SHP77 (cell line): Measurements from ENCODE around the gene E2F2.
"Not testable (repeated sequence)": the region's sequence is repeated elsewhere in the genome, so short reads cannot be mapped to it uniquely, and the experiment has no call there.

Experiments
- DNase-seq, 2 experiments: peaks; one replicate each; lab custom pipeline; 2025; lab: John Stamatoyannopoulos, UW

E2F2 gene

DNA sequence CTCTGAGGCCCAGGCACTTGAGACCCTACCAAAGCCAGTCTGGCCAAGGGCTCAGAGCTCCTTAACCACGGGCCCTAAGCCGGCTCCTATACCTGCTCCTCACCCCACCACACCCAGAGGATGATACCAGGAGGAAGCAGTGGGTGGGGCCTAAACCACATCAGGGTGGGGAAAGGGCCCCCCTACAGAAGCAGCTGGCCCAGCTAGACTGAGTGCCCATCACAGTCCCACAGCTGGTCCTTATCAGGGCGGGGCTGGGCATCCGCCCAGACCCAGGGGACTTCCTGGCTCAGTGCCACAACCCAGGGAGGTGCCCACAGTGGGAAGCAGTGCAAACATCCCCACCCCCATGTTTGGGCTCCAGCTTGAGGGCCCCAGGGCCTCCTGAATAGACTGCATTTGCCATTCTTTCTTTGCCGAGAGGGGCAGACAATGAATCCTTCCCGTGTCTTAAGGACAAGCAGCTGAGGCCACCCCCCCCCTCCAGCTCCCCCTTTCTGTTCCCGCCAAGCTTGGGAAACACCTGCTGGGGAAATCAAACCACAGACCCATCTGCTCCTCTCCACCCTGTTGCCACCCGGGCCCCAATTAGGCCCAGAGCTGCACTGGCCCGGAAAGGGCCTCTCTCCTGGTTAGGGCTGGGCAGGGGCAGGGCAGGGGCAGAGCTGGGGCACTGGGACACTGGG, 6.2 kb downstream of the E2F2 start:
- peak; percentile 48 to 74 for DNase-seq

GRCh38 chr1:23524163-23524562, 6.9 kb downstream of the E2F2 start:
- DNase-seq: no peak

DNA sequence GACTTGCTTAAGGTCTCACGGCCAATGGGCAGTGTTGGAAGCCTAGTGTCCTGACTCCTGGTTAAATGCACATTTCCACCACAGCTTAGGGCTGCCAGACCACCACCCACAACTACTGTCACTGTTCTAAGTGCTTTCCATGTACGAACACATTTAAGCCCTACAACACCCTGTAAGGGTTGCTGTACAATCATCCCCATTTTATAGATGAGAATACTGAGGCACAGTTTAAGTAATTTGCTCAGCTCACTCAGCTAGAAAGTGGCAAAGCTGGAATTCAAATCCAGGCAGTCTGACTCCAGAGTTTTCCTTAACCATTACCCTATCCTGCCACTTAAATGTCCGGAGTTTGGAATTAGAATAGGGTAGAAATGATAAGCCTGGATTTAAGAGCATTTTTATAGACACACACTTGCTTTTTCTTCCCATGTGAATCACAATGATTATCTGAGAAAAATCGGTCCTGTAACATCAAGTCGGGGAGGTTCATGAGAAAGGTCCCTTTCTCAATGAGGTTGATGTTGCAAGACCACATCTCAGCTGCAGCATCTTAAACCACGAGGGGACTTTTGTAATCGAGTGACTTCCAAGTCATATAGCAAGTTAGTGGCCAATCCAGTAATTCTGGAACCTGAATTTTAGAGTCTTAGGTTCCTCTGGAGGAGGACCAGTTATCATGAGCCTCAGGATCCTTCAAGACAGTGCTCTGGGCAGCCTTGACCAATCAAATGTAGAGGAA, 8.6 kb downstream of the E2F2 start:
- no peak for DNase-seq

DNA sequence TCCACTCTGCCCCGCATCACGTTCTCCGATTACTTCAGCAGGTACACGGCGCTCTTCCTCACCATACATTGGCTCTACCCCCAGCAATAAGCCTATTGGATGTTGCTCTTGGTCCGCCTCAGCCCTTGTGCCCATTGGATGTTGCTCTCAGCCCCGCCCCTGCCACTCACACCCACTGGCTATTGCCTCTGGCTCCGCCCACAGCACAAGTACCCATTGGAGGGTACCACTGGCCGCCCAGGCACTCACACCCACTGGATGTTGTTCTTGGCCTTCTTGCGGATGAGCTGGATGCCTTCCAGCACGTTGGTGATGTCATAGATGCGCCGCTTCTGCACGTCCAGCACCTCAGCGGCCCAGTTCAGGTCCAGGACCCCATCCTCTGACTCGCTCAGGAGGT, 9.4 kb downstream of the E2F2 start:
- DNase-seq: peak in 1 of 2 experiments; percentile 24

- DNase-seq: no peak
Observed at GRCh38 chr1:23517581-23517980, 13.5 kb downstream of the E2F2 start.

- DNase-seq: no peak
Observed at GRCh38 chr1:23515905-23516304, 15.1 kb downstream of the E2F2 start.

DNA sequence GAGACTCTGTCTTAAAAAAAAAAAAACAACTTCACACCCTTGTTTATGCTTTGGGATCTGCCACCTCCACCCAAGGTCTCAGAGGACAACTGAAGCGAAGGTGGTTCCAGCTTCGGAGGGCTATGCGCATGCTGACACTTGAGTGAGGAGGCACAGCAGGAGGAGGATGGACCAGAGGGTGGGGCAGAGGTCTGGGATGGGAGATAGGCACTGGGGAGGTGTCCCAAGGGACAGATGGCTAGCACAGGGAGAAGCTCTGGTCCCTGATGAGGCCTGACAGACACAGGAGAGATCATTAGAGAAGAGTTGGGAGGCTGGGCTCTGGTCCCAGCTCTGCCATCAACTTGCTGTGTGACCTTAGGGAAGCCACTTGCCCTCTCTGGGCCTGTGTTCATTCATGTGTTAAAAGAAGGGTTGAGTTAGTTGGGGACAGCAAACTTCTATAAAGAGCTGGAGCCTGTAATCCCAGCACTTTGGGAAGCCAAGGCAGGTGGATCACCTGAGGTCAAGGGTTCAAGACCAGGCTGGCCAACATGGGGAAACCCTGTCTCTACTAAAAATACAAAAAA, 16.8 kb downstream of the E2F2 start:
- DNase-seq: no peak

- no peak for DNase-seq
Observed at GRCh38 chr1:23509896-23510295, 21.1 kb downstream of the E2F2 start.

GRCh38 chr1:23506376-23507107, 24.5 kb downstream of the E2F2 start:
- DNase-seq: no peak

DNA sequence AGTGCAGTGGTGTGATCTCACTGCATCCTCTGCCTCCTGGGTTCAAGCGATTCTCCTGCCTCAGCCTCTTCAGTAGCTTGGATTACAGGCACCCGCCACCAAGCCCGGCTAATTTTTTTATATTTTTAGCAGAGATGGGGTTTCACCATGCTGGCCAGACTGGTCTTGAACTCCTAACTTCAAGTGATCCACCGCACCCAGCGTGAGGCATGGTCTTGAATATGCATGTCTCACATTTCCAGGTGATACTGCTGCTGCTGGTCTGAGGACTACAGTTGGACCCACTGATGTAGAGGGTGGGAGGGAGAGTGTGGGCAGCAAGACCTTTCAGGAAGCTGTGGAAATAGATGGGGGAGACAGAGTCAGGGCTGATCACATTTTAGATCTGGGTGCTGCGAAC, 25.2 kb downstream of the E2F2 start:
- DNase-seq: no peak

DNA sequence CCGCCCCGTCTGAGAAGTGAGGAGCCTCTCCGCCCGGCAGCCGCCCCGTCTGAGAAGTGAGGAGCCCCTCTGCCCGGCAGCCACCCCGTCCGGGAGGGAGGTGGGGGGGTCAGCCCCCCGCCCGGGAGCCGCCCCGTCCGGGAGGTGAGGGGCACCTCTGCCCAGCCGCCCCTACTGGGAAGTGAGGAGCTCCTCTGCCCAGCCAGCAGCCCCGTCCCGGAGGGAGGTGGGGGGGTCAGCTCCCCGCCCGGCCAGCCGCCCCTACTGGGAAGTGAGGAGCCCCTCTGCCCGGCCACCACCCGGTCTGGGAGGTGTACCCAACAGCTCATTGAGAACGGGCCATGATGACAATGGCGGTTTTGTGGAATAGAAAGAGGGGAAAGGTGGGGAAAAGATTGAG, 26.9 kb downstream of the E2F2 start:
- DNase-seq: not testable (repeated sequence)

- no peak for DNase-seq
Observed at GRCh38 chr1:23502951-23503350, 28.1 kb downstream of the E2F2 start.

- DNase-seq: no peak
Observed at GRCh38 chr1:23500466-23500865, 30.6 kb downstream of the E2F2 start.

DNA sequence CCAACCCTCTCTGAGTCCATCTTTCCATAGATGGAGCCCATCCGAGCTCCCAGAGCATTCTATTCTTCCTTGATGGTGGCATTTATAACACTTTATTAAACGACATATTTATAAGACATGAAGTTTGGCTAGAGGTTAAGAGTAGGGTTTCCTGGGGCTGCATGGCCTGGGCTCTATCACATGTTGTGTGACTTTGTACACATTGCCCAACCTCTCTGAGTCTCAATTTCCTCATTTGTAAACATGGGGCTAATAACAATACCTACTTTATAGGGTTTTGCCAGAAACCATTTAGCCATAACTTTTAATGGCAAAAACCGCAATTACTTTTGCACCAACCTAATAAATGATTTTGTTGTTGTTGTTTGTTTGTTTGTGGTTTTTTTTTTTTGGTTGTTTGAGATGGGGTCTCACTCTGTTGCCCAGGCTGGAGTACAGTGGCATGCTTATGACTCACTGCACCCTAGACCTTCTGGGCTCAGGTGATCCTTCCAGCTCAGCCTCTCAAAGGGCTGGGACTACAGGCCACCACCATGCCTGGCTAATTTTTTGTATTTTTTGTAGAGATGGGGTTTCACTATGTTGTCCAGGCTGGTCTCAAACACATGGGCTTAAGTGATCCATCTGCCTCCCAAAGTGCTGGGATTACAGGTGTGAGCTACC, 33.1 kb downstream of the E2F2 start:
- DNase-seq: no peak

DNA sequence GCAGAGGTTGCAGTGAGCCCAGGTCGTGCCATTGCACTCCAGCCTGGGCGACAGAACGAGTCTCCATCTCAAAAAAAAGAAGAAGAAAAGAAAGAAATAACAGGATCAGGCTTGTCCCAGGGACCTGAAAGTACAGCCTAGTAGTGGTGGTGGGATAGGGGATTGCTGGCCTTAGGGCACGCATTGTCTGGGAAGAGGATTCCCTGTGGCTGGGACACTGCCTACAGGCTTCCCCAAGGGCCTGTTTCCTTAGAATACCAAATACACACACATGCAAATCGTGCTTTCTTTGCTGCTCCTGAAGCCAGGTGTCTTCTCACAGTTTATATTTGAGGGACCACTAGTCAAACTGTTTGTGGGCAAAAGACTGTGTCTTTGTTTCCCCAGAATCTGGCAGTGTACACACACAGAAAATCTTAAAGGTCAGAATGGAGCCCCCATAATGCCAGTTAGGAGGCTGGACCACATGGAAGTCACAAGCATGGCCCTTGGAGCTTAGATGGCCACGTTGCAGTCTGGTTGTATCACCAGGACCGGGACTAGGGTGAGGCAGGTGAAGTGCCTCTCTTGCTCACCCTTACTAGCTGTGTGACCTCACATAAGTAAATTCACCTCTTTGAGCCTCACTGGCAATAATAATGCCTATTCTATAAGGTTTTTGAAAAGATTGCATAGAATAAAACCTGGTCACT, 34.4 kb downstream of the E2F2 start:
- no peak for DNase-seq

GRCh38 chr1:23494836-23495235, 36.2 kb downstream of the E2F2 start:
- not testable (repeated sequence) for DNase-seq

DNA sequence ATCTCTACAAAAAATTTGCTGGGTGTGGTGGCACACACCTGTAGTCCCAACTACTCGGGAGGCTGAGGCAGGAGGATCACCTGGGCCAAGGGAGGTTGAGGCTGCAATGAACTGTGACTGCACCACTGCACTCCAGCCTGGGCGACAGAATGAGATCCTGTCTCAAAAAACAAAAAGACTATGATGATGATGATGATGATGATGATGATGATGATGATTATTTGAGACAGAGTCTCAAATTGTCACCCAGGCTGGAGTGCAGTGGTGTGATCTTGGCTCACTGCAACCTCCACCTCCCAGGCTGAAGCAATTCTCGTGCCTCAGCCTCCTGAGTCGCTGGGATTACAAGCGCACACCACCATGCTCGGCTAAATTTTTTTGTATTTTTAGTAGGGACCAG, 38.3 kb downstream of the E2F2 start:
- DNase-seq: not testable (repeated sequence)

GRCh38 chr1:23492132-23492720, 38.8 kb downstream of the E2F2 start:
- no peak for DNase-seq

DNA sequence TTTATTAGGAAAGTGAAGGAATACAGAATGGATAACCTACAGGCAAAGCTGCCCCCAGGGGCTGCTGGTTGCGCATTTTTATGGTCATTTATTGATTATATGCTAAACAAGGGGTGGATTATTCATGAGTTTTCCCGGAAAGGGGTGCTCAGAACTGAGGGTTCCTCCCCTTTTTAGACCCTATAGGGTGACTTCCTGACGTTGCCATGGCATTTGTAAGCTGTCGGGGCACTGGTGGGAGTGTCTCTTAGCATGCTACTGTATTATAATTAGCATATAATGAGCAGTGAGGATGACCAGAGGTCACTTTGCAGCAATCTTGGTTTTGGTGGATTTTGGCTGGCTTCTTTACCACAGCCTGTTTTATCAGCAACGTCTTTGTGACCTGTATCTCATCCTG, 41.2 kb downstream of the E2F2 start:
- no peak for DNase-seq

DNA sequence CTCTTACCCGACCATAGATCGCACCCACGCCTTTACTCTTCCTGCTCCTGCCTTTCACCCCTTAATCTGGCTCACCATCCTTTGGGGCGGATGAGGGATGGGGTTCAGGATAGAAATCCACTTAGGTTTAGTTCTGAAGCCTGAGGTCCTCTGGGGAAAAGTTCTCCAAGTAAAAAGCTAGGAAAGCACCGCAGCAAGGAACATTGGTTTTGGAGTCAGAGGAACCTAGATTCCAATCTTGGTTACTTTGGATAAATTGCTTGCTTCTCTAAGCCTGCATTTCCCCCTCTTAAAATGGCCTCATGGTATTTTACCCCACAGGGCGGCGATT, 46.1 kb downstream of the E2F2 start:
- no peak for DNase-seq
